ENCODE data around the gene MANSC1. TPM values are rescaled to one million over a fixed set of nuclear protein-coding genes. Genes with fewer than 3 reads are reported as not detected.

MANSC1 gene
- total and polyA plus RNA-seq, 2 donors (not counting 3 experiments of a cell fraction or from before 2014, with no cell fraction given) = 37.0 to 65.0 TPM

DNA sequence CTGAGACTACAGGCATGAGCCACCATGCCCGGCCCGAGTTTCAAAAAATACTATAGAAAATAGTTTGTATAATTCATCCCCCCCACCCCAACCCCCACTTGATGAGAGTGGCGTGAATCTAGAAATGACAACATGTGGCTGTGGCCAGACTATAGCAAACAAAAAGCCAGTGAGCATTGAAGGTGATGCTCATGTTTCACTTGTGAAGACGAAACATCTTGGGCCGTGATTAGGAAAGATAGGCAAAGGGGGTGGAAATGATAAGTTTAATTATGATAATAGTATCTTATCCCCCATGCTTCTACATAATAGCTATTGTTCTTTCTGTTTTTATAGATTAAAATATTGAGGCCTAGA lies 15.4 kb upstream of the MANSC1 start:
- dilution Hi-C loops (cut with MboI; ENCODE audit: extremely low pct_ligation_motif_present, low sequenced_read_pairs) (no loop called here), intact Hi-C loops (cut with micrococcal nuclease) (no loop called here)
- ChIA-PET POLR2A (no interaction called here), CTCF (interaction anchor here (0.9 to 2.1 kb wide), 2 partner anchors 8 to 333 kb away, joined by 3 to 10 read pairs; partner anchors contain the start of gene BORCS5)
- Histone ChIP-seq H3K79me2 (ENCODE audit: control insufficient read depth, insufficient read depth, low read length) (no peaks in the 10 kb centered on the region), H3K4me3 (replicated peaks in 1 of 3; ENCODE audit: insufficient read depth in 1 of 3, low read depth in 1 of 3, low read length in 3 of 3) (no peak overlapping the region), H3K4me2 (ENCODE audit: insufficient read depth, low read length) (no peak overlapping the region), H3K27ac (ENCODE audit: insufficient read depth, low read depth, low read length) (no peak overlapping the region), H4K20me1 (replicated peaks; ENCODE audit: control insufficient read depth, extremely low read depth, insufficient read depth, low read length) (no peaks in the 10 kb centered on the region), H2AFZ (ENCODE audit: low read depth, low read length) (no peak overlapping the region), H3K9me3 (replicated peaks; ENCODE audit: control insufficient read depth, insufficient read depth, low read length) (no peaks in the 10 kb centered on the region), H3K27me3 (ENCODE audit: control insufficient read depth in 2 of 2, insufficient read depth in 2 of 2, low read length in 2 of 2) (no peaks in the 10 kb centered on the region), H3K4me1 (ENCODE audit: control insufficient read depth, extremely low read depth, insufficient read depth, low read length) (no peaks in the 10 kb centered on the region), H3K9ac (replicated peaks; ENCODE audit: extremely low read depth, insufficient read depth, low read length) (no peak overlapping the region), H3K9me1 (replicated peaks; ENCODE audit: control insufficient read depth, extremely low read depth, insufficient read depth, low read length) (no peaks in the 10 kb centered on the region), H3K36me3 (ENCODE audit: control insufficient read depth in 2 of 2, extremely low read depth in 1 of 2, insufficient read depth in 2 of 2, low read length in 2 of 2) (peaks cover 0 to 2% of the 10 kb centered on the region in 2 experiments)
- BruUV-seq (replicated peaks) = no TSS peak
- TF ChIP-seq, protein P1, sequence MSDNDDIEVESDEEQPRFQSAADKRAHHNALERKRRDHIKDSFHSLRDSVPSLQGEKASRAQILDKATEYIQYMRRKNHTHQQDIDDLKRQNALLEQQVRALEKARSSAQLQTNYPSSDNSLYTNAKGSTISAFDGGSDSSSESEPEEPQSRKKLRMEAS (IDR thresholded peaks at IDR 0.05; ENCODE audit: insufficient read depth, insufficient read length) = no peak
- no peak for TF ChIP-seq JUN (IDR thresholded peaks at IDR 0.05; ENCODE audit: borderline replicate concordance, insufficient read depth, insufficient read length, low read depth)
- no peak for TF ChIP-seq POLR2AphosphoS5 (IDR thresholded peaks at IDR 0.05; ENCODE audit: insufficient read depth, low read depth, low read length)
- TF ChIP-seq MYC (IDR thresholded peaks at IDR 0.05; ENCODE audit: low read depth, low read length) = no peak
- no peak for TF ChIP-seq FOS (IDR thresholded peaks at IDR 0.05; ENCODE audit: borderline replicate concordance, insufficient read depth, low read length)
- TF ChIP-seq EZH2 (IDR thresholded peaks at IDR 0.05; ENCODE audit: borderline replicate concordance, low read depth, low read length, severe bottlenecking) = no peak
- no peak for TF ChIP-seq POLR2A (IDR thresholded peaks at IDR 0.05; ENCODE audit: low read depth, low read length)
- TF ChIP-seq GATA2 (IDR thresholded peaks at IDR 0.05; ENCODE audit: insufficient read depth, insufficient read length, low read depth, low read length) = no peak
- TF ChIP-seq, protein P2, sequence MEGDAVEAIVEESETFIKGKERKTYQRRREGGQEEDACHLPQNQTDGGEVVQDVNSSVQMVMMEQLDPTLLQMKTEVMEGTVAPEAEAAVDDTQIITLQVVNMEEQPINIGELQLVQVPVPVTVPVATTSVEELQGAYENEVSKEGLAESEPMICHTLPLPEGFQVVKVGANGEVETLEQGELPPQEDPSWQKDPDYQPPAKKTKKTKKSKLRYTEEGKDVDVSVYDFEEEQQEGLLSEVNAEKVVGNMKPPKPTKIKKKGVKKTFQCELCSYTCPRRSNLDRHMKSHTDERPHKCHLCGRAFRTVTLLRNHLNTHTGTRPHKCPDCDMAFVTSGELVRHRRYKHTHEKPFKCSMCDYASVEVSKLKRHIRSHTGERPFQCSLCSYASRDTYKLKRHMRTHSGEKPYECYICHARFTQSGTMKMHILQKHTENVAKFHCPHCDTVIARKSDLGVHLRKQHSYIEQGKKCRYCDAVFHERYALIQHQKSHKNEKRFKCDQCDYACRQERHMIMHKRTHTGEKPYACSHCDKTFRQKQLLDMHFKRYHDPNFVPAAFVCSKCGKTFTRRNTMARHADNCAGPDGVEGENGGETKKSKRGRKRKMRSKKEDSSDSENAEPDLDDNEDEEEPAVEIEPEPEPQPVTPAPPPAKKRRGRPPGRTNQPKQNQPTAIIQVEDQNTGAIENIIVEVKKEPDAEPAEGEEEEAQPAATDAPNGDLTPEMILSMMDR (IDR thresholded peaks at IDR 0.05; ENCODE audit: extremely low read depth in 1 of 2, insufficient read depth in 1 of 2, low read depth in 1 of 2, low read length in 2 of 2) = no peak
- DNase-seq (ENCODE audit: low read depth, low spot score) = no peak
- no peak for FAIRE-seq

Data from endothelial cell of umbilical vein (primary cell).